Endothelial cell of umbilical vein (primary cell): ENCODE data around the gene FOXP1.

ENCODE experiments used
- GATA2 ChIP-seq: IDR thresholded peaks from 2 replicates; pipeline ENCODE4 v1.7.0; 2011; ENCODE audit warnings: low read depth, mild to moderate bottlenecking, moderate library complexity, mixed read lengths, low read length; ENCODE audit not compliant: insufficient read length, insufficient read depth
- MAX ChIP-seq: IDR thresholded peaks from 2 replicates; pipeline ENCODE4 v1.6.1; 2011; ENCODE audit not compliant: insufficient read depth, insufficient read length
- POLR2A ChIP-seq: IDR thresholded peaks from 2 replicates; pipeline ENCODE4 v1.6.1; 2012; ENCODE audit warnings: low read depth, mild to moderate bottlenecking, control low read depth, low read length
- POLR2AphosphoS5 ChIP-seq: IDR thresholded peaks from 2 replicates; pipeline ENCODE4 v1.6.1; 2012; ENCODE audit warnings: low read depth, mild to moderate bottlenecking, control low read depth, low read length, moderate library complexity; ENCODE audit not compliant: insufficient read depth
- TF ChIP-seq, protein P1 (sequence below), 2 donors: IDR thresholded peaks; 1 replicate in 1 of 2; 2 replicates in 1 of 2; pipeline ENCODE4 v1.5.1; 2011; ENCODE audit warnings: low read length in 2 of 2, mild to moderate bottlenecking in 2 of 2, moderate library complexity in 2 of 2, control low read depth in 1 of 2, inconsistent platforms in 1 of 2, low read depth in 1 of 2; ENCODE audit not compliant: insufficient read depth in 1 of 2; ENCODE audit errors: extremely low read depth in 1 of 2

DNA sequence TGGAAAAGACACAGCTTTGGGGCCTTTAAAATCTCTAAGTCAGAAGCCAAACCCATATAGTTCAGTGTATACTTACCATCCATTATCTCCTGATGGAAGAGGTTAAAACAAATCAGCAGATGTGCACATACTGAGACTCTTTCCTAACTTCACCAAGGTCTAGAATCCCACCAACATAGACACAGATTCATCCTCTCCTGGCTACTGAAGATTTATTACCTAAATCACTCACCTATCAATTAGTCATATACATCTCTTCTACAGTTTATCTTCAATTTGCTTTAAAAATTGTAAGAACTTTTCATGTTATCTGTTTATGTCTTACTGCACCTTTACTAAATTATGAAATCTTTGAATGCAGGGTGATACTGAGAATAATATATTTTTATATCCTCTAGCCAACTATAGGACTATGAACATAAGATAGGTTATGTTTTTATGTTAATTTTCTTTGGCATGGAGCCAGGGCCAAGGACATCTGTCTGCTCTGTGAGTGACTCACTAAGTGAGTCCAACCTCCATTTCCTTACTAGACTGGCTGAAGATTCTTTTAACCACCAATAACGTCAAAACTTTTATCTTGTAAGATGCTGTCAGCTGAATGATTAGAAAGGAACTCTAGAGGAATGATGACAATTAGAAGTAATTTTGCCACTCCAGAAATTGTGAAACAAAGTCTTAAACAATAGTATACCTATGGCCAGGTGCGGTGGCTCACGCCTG lies 397.6 kb downstream of the FOXP1 start:
- TF ChIP-seq, protein P1, sequence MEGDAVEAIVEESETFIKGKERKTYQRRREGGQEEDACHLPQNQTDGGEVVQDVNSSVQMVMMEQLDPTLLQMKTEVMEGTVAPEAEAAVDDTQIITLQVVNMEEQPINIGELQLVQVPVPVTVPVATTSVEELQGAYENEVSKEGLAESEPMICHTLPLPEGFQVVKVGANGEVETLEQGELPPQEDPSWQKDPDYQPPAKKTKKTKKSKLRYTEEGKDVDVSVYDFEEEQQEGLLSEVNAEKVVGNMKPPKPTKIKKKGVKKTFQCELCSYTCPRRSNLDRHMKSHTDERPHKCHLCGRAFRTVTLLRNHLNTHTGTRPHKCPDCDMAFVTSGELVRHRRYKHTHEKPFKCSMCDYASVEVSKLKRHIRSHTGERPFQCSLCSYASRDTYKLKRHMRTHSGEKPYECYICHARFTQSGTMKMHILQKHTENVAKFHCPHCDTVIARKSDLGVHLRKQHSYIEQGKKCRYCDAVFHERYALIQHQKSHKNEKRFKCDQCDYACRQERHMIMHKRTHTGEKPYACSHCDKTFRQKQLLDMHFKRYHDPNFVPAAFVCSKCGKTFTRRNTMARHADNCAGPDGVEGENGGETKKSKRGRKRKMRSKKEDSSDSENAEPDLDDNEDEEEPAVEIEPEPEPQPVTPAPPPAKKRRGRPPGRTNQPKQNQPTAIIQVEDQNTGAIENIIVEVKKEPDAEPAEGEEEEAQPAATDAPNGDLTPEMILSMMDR (IDR thresholded peaks at IDR 0.05; ENCODE audit: extremely low read depth in 1 of 2, insufficient read depth in 1 of 2, low read depth in 1 of 2, low read length in 2 of 2): no peak
- TF ChIP-seq MAX (no peak), GATA2 (no peak), POLR2A (no peak), POLR2AphosphoS5 (no peak)
